ENCODE measurements around the gene ZBTB20.

DNA sequence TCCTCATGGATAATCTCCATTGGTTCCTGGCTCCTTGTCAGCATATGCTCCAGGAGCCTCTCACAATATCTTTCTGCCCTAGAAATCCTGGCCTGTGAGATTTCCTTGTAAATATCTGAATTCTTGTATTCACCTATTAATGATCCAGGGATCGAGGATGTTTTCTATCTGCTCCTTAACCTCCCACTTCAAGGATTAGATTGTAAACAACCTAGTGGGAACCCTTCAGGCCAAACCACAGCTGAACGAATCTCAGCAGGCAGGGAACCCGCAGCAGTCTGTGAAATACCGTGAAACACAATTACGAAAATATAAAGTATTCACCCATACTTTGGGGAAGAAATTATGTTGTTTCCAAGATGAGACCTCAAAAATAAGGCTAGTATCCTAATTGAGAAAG lies 637.3 kb downstream of the ZBTB20 start:
- no peak for TF ChIP-seq CTCF (IDR thresholded peaks at IDR 0.05)
- TF ChIP-seq POLR2AphosphoS5 (IDR thresholded peaks at IDR 0.05): no peak
- no peak for TF ChIP-seq POLR2A (IDR thresholded peaks at IDR 0.05)
